Pancreas (tissue), 10 donors: Measurements from ENCODE around the gene CNPY1. TPM values are rescaled to one million over a fixed set of nuclear protein-coding genes. Genes with fewer than 3 reads are reported as not detected.

Experiments used
- ATAC-seq, 4 donors: fragments of 200-7000 bp; cut with Tn5 transposase; one replicate each; pipeline versions ENCODE4 v1.8.0 to v1.9.1; 2020; ENCODE audit warnings: mild to moderate bottlenecking in 4 of 4, moderate library complexity in 4 of 4
- DNase-seq, 6 donors: peaks; one replicate each; pipeline ENCODE4 v3.0.0-alpha.2; 2020
- FAIRE-seq: peaks from 2 replicates; lab custom pipeline; 2012; peaks lifted over from hg19 to GRCh38; lab: Jason Lieb, UNC
- H3K27ac ChIP-seq, 4 donors: fragments of 200-600 bp; sonication (generic); 1 replicate in 3 of 4; 2 replicates in 1 of 4; pipeline versions ENCODE4 v1.5.0 to v1.8.0; 2020
- H3K27me3 ChIP-seq, 4 donors: fragments of 200-600 bp; one replicate each; pipeline ENCODE4 v1.8.0; 2021
- H3K36me3 ChIP-seq, 3 donors: fragments of 200-600 bp; sonication (generic) in 1 of 3; one replicate each; pipeline versions ENCODE4 v1.5.0 to v1.8.0; 2020 to 2021
- H3K4me1 ChIP-seq, 3 donors: fragments of 200-600 bp; one replicate each; pipeline ENCODE4 v1.8.0; 2021
- H3K4me3 ChIP-seq, 4 donors: fragments of 200-600 bp; sonication (generic) in 2 of 4; one replicate each; pipeline versions ENCODE4 v1.5.0 to v1.8.0; 2020 to 2021
- H3K9me3 ChIP-seq, 4 donors: fragments of 200-600 bp; one replicate each; pipeline ENCODE4 v1.8.0; 2021
- CTCF ChIP-seq, 4 donors: fragments of 200-600 bp; sonication (generic) in 3 of 4; IDR thresholded peaks; one replicate each; pipeline versions ENCODE4 v1.5.0 to v1.8.0; 2021; ENCODE audit warnings: antibody characterized with exemption in 4 of 4
- WGBS, 2 donors: extraction: QIAGEN DNeasy Blood & Tissue Kit; methylation state at CpG; one replicate each; pipeline ENCODE4 v1.1.7; 2013; 5-methylcytosine and 5-hydroxymethylcytosine counted together
- intact Hi-C, 3 donors: fragments of 100-400 bp; cut with DNase I; formaldehyde crosslinking; loops; one replicate each; pipeline versions ENCODE4 v1.11.1 to v1.14.2; 2022
- polyA plus RNA-seq, 2 donors: library from polyadenylated mRNA; stranded (reverse); fragments of 200-250 nt; gene quantifications; one replicate each; pipeline ENCODE4 v1.2.3, GENCODE V29; 2013
- total RNA-seq, 6 donors: library from RNA; stranded (reverse); fragmentation: NEBNext Ultra II Directional in 4 of 6; extraction: Animal tissue kit (Norgen Biotek cat#: 25700) in 4 of 6; gene quantifications; one replicate each; pipeline versions ENCODE4 v1.2.1 to v1.2.4, GENCODE V29; 2021 to 2023
- donor health status: healthy with polysubstance abuse.
- donor health status: DM: no; HTN: no; CAD: no; lungs with moderate emphysema.
- donor health status: DM: no; HTN: no; CAD: no.
- donor health status: control.
- donor health status: control.
- donor health status: Bipolar disorder and iron deficiency.
- donor health status: DM: yes; HTN: yes; CAD: no.
- donor health status: DM: no; HTN: no; CAD: no.
- donor health status: DM: no; HTN: no; CAD: no.
- donor health status: DM: yes; HTN: yes; CAD: no.

CNPY1 gene
- total and polyA plus RNA-seq, 8 donors, result not detected

GRCh38 chr7:155486783-155487508 is 59.4 kb downstream of the CNPY1 start:
- Histone ChIP-seq H3K27ac (no peak overlapping the region), H3K36me3 (no peaks in the 10 kb centered on the region), H3K27me3 (peaks cover 0 to 2% (median 0%) of the 10 kb centered on the region in 4 donors), H3K4me3 (no peak overlapping the region), H3K4me1 (no peaks in the 10 kb centered on the region), H3K9me3 (no peaks in the 10 kb centered on the region)
- intact Hi-C loops, result no loop called here
- no peak for ATAC-seq
- no peak for TF ChIP-seq CTCF (IDR thresholded peaks at IDR 0.05)
- FAIRE-seq, result no peak
- DNase-seq, result no peak
- 78 to 89% methylated on average over 18 of the region's 18 CpGs for WGBS, 2 donors

- no peaks in the 10 kb centered on the region for H3K4me1 ChIP-seq
- no peak for DNase-seq
- no peak for FAIRE-seq
- no peak overlapping the region for H3K4me3 ChIP-seq
- no peak for ATAC-seq
- WGBS, 2 donors, result 61 to 75% methylated on average over 23 of the region's 23 CpGs
- no peak overlapping the region for H3K27ac ChIP-seq
- H3K36me3 ChIP-seq, result no peaks in the 10 kb centered on the region
- H3K27me3 ChIP-seq, result peaks cover 0 to 7% (median 0%) of the 10 kb centered on the region in 4 donors
- intact Hi-C loops, result no loop called here
- TF ChIP-seq CTCF (IDR thresholded peaks at IDR 0.05), result no peak
- H3K9me3 ChIP-seq, result no peaks in the 10 kb centered on the region
Observed at GRCh38 chr7:155484483-155485399, 61.6 kb downstream of the CNPY1 start.

DNA sequence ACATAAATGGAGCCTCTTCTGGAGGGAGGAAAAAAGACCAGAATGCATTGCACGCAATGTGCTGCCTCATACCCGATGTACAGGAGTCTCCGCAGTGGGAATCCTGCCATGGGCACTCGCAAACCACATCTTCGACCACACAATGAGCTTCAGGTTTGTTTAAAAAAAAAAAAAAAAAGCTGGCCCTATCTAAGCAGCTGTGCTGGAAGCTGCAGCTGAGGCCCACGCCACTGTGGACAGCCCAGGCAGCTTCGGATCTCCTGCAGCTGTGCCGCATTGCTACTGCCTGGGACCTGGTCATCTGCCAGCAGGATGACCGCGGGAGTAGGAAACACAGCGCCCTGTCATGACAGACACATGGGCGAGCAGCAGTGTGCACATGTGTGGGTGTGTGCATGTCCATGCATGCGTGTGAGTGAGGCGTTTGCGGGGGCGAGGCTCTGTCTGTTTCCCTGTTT is 62.5 kb downstream of the CNPY1 start:
- peaks cover 0 to 7% (median 0%) of the 10 kb centered on the region in 4 donors for H3K27me3 ChIP-seq
- H3K4me3 ChIP-seq, result no peak overlapping the region
- DNase-seq, result peak in 2 of 6 donors; percentile 3 to 43
- no peak overlapping the region for H3K27ac ChIP-seq
- TF ChIP-seq CTCF (IDR thresholded peaks at IDR 0.05), result no peak
- FAIRE-seq, result no peak
- no peaks in the 10 kb centered on the region for H3K4me1 ChIP-seq
- peak in 1 of 4 donors; percentile 45 for ATAC-seq
- H3K9me3 ChIP-seq, result no peaks in the 10 kb centered on the region
- 65 to 72% methylated on average over 16 of the region's 16 CpGs for WGBS, 2 donors
- H3K36me3 ChIP-seq, result no peaks in the 10 kb centered on the region
- intact Hi-C loops, result no loop called here

GRCh38 chr7:155483245-155483644 is 63.1 kb downstream of the CNPY1 start:
- intact Hi-C loops, result no loop called here
- peak in 1 of 6 donors; percentile 2 for DNase-seq
- ATAC-seq, result no peak
- H3K9me3 ChIP-seq, result no peaks in the 10 kb centered on the region
- no peak for FAIRE-seq
- no peaks in the 10 kb centered on the region for H3K36me3 ChIP-seq
- no peaks in the 10 kb centered on the region for H3K4me1 ChIP-seq
- H3K4me3 ChIP-seq, result no peak overlapping the region
- peaks cover 0 to 7% (median 0%) of the 10 kb centered on the region in 4 donors for H3K27me3 ChIP-seq
- H3K27ac ChIP-seq, result no peak overlapping the region
- TF ChIP-seq CTCF (IDR thresholded peaks at IDR 0.05), result no peak
- WGBS, 2 donors, result 36 to 58% methylated on average over 13 of the region's 13 CpGs
